Memory B cell (primary cell): ENCODE measurements around the gene PIK3R1.

Experiments used
- ATAC-seq: fragments of 150-1000 bp; cut with Tn5 transposase; 2 replicates; pipeline ENCODE4 v1.10.0; 2021; ENCODE audit warnings: low read depth, mild to moderate bottlenecking, moderate library complexity
- DNase-seq, 2 donors: peaks; one replicate each; pipeline ENCODE4 v3.0.0; 2022; ENCODE audit warnings: low spot score in 2 of 2
- H3K27ac Mint-ChIP-seq: one replicate; pipeline ENCODE4 v1.8.0; 2022; ENCODE audit warnings: mild to moderate bottlenecking, moderate library complexity, mixed read lengths
- H3K27me3 Mint-ChIP-seq: one replicate; pipeline ENCODE4 v1.8.0; 2022; ENCODE audit warnings: mixed read lengths
- H3K36me3 Mint-ChIP-seq: one replicate; pipeline ENCODE4 v1.8.0; 2022; ENCODE audit warnings: mild to moderate bottlenecking, mixed read lengths
- H3K4me1 Mint-ChIP-seq: one replicate; pipeline ENCODE4 v1.8.0; 2022; ENCODE audit warnings: mixed read lengths
- H3K4me3 Mint-ChIP-seq: one replicate; pipeline ENCODE4 v1.8.0; 2022; ENCODE audit warnings: mild to moderate bottlenecking, moderate library complexity, mixed read lengths
- H3K9me3 Mint-ChIP-seq: one replicate; pipeline ENCODE4 v1.8.0; 2022; ENCODE audit warnings: mixed read lengths

The PIK3R1 gene

DNA sequence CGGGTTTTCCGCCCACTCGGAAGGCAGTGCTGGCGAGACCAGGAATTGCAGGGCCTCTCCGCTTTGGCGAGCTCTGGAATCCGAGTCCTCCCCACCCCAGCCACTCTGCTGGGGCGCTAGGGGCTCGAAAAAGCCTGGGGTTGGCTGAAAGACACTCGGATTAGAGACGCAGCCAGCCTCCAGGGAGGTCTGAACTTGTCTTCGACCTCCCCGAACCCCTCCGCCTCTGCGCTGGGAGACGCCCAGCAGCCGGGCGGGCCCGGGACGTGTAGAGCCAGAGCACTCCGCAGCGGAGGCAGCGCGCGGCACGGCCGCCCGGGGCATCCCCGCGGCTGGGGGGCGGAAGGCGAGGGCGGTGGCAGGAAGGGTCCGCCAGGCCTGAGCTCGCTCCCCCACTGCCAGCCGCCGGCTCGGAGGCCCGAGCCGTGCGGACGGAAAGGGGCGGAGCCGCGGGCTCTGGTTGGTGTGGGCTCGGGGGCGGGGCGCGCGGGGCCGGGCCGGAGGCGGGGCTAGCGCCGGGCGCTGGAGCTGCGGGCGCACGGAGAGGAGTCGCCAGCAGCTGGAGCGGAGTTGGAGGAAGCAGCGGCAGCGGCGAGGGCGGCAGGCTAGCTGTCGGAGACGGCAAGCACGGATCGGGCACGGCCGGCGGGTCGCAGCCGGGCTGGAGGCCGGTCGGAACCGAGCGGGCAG, at the start of gene PIK3R1:
Gene PIK3R1 (plus strand): TSS at position 549 of the 690 bp plus-strand sequence. CDS start 10,920 bp downstream, outside the sequence.
- DNase-seq (peak; percentile 92 to 94), ATAC-seq (peak; percentile 78)
- Mint-ChIP-seq H3K4me3 (peak within 1 kb of the TSS; percentile 83), H3K9me3 (peaks cover 5% of the 10 kb centered on the region), H3K27me3 (no peaks in the 10 kb centered on the region), H3K4me1 (peaks cover 28% of the 10 kb centered on the region), H3K36me3 (peaks cover 8% of the 10 kb centered on the region), H3K27ac (peak within 1 kb of the TSS; percentile 97)

DNA sequence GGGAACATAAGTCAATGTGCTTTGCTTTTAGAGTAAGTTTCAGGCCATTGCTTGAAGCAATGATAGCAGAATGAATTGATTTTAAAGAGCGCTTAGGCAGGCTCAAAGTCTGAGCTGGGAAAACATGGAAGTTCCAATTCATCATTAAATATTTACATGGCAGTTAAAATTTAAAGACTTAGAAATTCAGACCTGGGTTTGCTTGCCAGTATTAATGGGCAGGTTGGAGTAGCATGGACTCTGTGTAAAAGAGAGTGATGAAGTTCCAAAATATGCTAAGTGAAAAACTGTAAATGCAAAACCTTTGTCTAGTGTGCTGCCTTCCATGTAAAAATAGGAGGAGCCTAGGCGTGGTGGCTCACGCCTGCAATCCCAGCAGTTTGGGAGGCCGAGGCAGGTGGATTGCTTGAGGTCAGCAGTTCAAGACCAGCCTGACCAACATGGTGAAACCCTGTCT, 48.3 kb upstream of the PIK3R1 start:
- Mint-ChIP-seq H3K27me3 (peaks cover 1% of the 10 kb centered on the region), H3K27ac (no peak overlapping the region), H3K4me1 (no peaks in the 10 kb centered on the region), H3K36me3 (no peaks in the 10 kb centered on the region), H3K4me3 (no peak overlapping the region), H3K9me3 (no peaks in the 10 kb centered on the region)
- ATAC-seq (no peak), DNase-seq (no peak)

DNA sequence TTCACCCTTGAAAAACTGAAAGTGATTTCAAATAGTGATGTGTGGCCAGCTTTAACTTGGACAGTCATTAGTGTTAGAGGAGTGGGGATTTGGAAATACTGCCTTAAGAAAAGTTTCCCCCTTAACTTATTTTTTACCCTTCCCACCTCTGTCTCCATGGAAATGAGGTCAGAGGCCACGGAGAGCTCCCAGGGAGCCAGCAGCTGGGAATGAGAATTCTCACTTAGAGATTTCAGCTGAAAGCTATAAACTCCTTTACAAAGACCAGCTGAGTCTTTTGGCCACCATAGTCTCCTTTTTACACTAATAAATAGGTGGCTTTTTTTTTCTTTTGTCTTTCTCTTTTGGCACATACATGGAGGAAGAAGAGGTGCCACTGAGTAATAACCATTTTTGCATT, 45.7 kb upstream of the PIK3R1 start:
- H3K27ac Mint-ChIP-seq, result no peak overlapping the region
- H3K27me3 Mint-ChIP-seq, result peaks cover 1% of the 10 kb centered on the region
- no peaks in the 10 kb centered on the region for H3K4me1 Mint-ChIP-seq
- no peaks in the 10 kb centered on the region for H3K9me3 Mint-ChIP-seq
- no peaks in the 10 kb centered on the region for H3K36me3 Mint-ChIP-seq
- H3K4me3 Mint-ChIP-seq, result no peak overlapping the region
- no peak for ATAC-seq
- no peak for DNase-seq

DNA sequence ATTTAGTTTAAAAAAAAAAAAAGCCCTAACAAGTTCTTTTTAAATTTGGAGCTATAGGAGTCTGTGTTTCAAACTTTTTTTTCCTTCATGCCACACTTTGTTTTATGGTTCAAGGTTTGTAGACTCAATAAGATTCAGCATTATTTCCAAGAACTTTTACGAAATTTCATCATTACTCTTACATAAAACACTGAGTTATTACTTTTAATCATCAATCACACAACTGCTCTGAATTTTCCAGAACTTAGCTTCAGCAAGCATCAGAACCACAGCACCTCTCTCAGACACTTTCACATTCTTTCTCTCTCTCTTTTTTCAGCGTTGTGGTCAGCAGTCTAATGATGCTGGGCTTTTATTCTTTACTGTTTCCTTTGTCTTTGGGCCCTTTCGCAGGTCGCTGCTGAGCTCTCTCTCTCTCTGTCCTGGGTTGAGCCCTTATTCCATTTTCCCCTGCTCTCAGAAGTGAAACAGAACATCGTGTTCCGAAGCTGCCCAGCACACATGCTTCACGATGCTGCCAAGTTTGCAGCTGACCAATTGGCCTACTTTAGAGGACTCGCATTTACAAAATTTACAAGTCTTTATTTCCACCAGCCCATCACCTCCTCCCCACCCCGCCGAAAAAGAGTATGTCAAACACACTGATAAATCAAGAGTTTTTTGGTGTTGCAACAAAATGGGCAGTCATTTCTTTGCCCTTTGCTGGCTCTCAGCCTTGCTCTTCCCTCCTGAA, 44.6 kb upstream of the PIK3R1 start:
- H3K36me3 Mint-ChIP-seq, result no peaks in the 10 kb centered on the region
- H3K27ac Mint-ChIP-seq, result no peak overlapping the region
- DNase-seq (no peak), ATAC-seq (no peak)
- no peaks in the 10 kb centered on the region for H3K9me3 Mint-ChIP-seq
- no peak overlapping the region for H3K4me3 Mint-ChIP-seq
- H3K4me1 Mint-ChIP-seq, result no peaks in the 10 kb centered on the region
- H3K27me3 Mint-ChIP-seq, result peaks cover 1% of the 10 kb centered on the region

DNA sequence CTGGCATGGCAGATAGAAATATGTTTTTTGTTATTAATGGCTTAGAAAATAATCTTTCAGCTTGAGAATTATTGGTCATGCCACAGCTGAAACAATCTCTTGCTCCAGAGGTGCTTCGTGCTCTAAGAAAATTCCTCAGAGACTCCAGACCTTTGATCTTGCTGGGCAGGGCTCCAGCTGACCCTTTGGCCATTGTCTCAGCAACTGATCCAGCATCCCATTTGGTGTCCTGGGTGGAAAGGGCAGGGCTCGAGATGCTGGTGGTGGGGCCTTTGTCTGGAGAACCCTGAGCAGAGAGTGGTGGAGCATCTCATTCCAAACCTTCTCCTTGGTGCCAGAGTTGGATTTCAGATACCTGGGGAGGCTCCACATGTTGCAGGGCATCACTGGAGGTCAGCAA, 43.2 kb upstream of the PIK3R1 start:
- DNase-seq (no peak), ATAC-seq (no peak)
- Mint-ChIP-seq H3K4me1 (no peaks in the 10 kb centered on the region), H3K4me3 (no peak overlapping the region), H3K36me3 (no peaks in the 10 kb centered on the region), H3K27ac (no peak overlapping the region), H3K27me3 (no peaks in the 10 kb centered on the region), H3K9me3 (no peaks in the 10 kb centered on the region)

DNA sequence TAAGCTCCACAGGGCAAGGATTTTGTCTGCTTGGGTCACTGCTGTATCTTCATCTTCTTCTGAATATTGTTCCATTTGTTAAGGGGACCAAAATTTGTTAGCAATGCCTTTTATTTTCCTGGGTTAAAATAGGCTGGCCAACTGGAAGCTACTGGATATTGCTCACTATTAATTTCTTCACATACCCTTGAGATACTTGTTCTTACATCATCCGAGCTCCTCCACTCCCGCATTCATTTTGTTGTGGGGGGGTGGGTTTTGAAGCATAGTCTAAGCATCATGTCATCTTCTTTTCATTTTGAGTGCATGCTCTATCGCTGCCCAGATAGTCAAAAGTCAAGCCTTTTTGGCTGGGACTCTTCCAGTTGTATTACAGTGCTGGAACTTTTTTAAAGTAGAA, 42.5 kb upstream of the PIK3R1 start:
- Mint-ChIP-seq H3K36me3 (no peaks in the 10 kb centered on the region), H3K27ac (no peak overlapping the region), H3K4me1 (no peaks in the 10 kb centered on the region), H3K4me3 (no peak overlapping the region), H3K9me3 (no peaks in the 10 kb centered on the region), H3K27me3 (no peaks in the 10 kb centered on the region)
- no peak for ATAC-seq
- DNase-seq, result no peak

DNA sequence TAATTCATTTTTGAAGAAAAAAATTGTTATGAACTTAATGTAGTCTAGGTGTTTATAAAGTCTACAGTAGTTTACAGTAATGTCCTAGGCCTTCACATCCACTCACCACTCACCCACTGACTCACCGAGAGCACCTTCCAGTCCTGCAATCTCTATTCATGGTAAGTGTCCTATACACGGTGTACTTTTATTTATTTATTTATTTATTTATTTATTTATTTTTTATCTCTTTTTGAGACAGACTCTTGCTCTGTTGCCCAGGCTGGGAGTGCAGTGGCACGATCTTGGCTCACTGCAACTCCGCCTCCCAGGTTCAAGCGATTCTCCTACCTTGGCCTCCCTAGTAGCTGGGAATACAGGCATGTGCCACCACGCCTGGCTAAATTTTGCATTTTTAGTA, 39.3 kb upstream of the PIK3R1 start:
- H3K9me3 Mint-ChIP-seq, result no peaks in the 10 kb centered on the region
- no peaks in the 10 kb centered on the region for H3K4me1 Mint-ChIP-seq
- H3K27me3 Mint-ChIP-seq, result no peaks in the 10 kb centered on the region
- no peak for DNase-seq
- no peak for ATAC-seq
- no peak overlapping the region for H3K4me3 Mint-ChIP-seq
- H3K36me3 Mint-ChIP-seq, result no peaks in the 10 kb centered on the region
- H3K27ac Mint-ChIP-seq, result no peak overlapping the region

DNA sequence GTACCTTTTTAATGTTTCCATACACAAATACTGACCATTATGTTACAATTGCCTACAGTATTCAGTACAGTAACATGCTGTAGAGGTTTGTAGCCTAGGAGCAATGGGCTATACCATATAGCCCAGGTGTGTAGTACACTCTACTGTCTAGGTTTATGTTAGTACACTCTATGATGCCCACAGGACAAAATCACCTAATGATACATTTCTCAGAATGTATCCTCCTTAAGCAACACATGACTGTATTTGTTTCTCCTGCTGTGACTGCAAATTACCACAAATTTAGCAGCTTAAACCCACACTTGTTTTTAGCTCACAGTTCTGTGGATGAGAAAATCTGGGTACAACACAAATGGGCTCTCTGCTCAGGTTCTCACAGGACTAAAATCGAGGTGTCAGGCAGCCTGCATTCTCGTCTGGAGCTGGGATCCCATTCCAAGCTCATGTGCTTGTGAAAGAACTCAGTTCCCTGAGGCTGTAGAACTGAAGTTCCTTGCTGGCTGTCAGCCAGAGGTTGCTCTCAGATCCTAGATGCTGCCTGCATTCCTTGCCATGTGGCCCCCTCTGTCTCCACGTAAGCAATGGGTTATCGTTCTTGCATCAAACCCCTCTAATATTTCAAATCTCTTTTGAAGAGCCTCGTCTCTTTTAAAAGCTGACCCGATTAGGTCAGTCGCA, 38.6 kb upstream of the PIK3R1 start:
- no peaks in the 10 kb centered on the region for H3K36me3 Mint-ChIP-seq
- H3K27ac Mint-ChIP-seq, result no peak overlapping the region
- H3K4me3 Mint-ChIP-seq, result no peak overlapping the region
- H3K27me3 Mint-ChIP-seq, result no peaks in the 10 kb centered on the region
- ATAC-seq, result no peak
- no peak for DNase-seq
- H3K4me1 Mint-ChIP-seq, result no peaks in the 10 kb centered on the region
- H3K9me3 Mint-ChIP-seq, result no peaks in the 10 kb centered on the region

DNA sequence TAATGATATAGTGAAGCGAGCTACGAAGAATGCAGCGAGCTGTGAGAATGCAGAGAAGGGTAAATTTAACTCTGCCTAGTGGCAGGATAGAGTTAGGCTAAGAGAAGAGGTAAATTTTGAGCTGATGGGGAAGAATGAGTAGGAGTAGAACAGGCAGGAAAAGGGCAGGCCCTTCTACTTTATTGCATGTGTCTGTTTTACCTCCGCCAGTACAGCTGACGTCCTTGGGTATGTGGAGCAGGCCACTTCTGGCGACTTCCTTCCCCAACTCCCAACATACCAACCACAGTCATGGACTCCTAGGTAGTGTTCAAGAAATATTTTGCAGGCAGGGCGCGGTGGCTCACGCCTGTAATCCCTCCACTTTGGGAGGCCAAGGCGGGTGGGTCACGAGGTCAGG, 37.9 kb upstream of the PIK3R1 start:
- Mint-ChIP-seq H3K36me3 (no peaks in the 10 kb centered on the region), H3K27me3 (no peaks in the 10 kb centered on the region), H3K4me1 (peaks cover 2% of the 10 kb centered on the region), H3K27ac (no peak overlapping the region), H3K4me3 (no peak overlapping the region), H3K9me3 (no peaks in the 10 kb centered on the region)
- ATAC-seq (no peak), DNase-seq (no peak)

DNA sequence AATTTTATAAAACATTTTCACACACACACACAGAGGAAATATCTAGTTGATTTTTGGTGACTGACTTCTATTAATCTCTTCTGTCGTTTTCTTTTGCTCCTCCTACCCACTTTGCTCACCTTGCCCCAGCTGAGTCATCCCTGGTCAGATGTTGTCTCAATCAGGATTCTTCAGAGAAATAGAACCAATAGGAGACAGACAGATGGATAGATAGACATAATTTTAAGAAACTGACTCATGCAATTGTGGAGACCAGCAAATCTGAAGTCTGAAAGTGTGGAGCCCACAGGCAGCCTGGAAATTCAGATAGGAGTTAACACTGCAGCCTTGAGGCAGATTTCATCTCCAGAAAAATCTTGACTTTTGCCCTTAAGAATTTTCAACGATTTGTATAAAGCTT, 37.0 kb upstream of the PIK3R1 start:
- Mint-ChIP-seq H3K27me3 (no peaks in the 10 kb centered on the region), H3K36me3 (no peaks in the 10 kb centered on the region), H3K27ac (no peak overlapping the region), H3K4me1 (peaks cover 3% of the 10 kb centered on the region), H3K4me3 (no peak overlapping the region), H3K9me3 (no peaks in the 10 kb centered on the region)
- ATAC-seq (no peak), DNase-seq (no peak)

DNA sequence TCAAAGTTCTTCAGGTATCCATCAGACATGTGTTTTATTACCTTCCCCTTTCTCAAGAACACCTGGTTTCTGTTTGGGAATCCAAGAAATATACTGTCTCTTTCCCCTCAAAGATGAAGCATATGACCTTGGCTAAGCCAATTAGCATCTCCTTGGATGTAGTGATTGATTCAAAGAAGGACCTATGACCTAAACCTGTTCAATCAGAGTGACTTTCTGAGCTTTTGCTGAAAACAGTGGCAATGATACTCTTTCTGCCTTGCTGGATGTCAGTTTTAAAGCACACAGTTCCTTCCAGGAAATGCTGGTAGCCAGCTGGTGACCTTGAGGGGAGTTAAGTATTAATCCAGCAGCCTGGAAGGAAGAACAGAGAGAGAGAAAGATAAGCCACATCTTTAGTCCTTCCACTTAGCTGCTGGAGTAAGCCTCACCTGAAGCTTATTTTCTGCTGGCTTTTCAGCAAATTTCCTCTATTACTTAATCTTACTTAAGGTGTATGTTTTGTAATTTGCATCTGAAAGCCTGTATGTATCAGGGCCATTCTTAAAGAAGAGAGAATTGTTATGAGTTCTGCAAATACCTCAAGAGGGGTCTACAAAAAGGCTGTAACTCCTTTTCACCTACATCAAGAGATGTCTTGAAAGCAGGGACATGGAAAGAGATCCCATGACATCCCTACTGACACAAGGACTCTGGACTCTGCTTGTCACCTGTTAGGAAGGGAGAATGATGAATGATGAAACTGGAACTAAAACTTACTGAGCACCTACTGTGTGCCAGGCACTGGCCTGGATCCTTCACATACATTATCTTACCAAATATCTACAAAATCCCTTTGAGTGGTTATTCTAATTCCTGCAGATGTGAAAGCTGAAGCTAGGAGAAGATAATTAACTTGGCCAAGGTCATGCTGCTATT, 35.2 kb upstream of the PIK3R1 start:
- DNase-seq (no peak), ATAC-seq (no peak)
- Mint-ChIP-seq H3K27ac (no peak overlapping the region), H3K9me3 (no peaks in the 10 kb centered on the region), H3K4me3 (no peak overlapping the region), H3K27me3 (no peaks in the 10 kb centered on the region), H3K4me1 (peaks cover 3% of the 10 kb centered on the region), H3K36me3 (no peaks in the 10 kb centered on the region)

DNA sequence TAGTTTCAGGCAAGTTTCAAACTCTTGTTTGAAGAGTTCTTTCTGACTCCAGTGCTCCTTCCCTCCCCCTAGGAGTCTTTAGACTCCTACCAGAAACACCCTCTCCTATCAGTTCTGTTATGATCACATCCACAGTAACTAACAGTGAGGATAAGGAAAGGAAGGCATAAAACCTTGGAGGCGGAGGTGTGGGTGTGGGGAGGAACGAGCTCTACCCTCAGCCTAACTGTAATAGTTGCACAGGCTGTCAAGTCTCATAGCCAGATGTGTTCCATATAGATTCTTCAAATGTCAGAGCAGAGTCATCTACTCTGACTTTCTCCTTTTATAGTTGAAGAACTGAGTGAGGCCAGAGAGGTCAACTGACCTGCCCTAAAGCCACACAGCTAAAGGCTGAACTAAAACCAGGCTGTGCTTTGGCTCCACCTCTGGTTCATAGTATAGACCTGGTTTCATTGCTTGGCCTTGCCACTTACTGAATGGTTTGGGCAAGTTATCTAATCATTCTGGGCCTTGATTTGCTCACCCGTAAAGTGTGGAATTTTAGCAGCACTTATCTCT, 34.4 kb upstream of the PIK3R1 start:
- Mint-ChIP-seq H3K4me1 (peaks cover 3% of the 10 kb centered on the region), H3K27me3 (no peaks in the 10 kb centered on the region), H3K4me3 (no peak overlapping the region), H3K27ac (no peak overlapping the region), H3K9me3 (no peaks in the 10 kb centered on the region), H3K36me3 (no peaks in the 10 kb centered on the region)
- no peak for DNase-seq
- ATAC-seq, result no peak

DNA sequence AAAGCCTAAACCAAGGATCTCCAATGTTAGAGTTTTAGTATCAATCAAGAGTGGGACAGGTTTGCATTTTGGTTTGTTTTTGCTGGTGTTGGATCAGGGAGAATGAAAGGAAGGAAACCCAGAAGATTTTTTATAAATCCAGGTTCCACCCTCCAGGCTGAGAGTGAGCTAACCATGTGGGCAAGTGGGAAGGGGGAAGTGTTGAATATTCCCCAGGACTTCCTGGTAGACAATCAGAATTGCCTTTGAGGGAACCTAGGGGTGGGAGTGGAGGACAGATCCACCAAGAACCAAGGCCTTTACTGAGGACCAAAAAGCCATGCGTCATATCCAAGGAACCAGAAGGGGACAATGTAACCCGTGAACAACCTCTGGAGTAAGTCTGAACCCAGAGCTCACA, 33.5 kb upstream of the PIK3R1 start:
- H3K27me3 Mint-ChIP-seq, result no peaks in the 10 kb centered on the region
- peaks cover 3% of the 10 kb centered on the region for H3K4me1 Mint-ChIP-seq
- H3K36me3 Mint-ChIP-seq, result no peaks in the 10 kb centered on the region
- H3K9me3 Mint-ChIP-seq, result no peaks in the 10 kb centered on the region
- no peak overlapping the region for H3K27ac Mint-ChIP-seq
- DNase-seq (no peak), ATAC-seq (no peak)
- no peak overlapping the region for H3K4me3 Mint-ChIP-seq
